BLaER1 treated with 17β-estradiol and CSF1 and Interleukin-3, amounts not matched to agents 10 nM and 100 nM (cell line): ENCODE results near the gene CDYL.

Experiments used
- H3K27ac ChIP-seq, 11 experiments: shearing (Covaris generic); formaldehyde crosslinking; 2 replicates each; pipeline ENCODE4 v1.8.1; 2022
- H3K27me3 ChIP-seq, 11 experiments: shearing (Covaris generic); formaldehyde crosslinking; 2 replicates each; pipeline ENCODE4 v1.8.1; 2022
- H3K36me3 ChIP-seq, 11 experiments: shearing (Covaris generic); formaldehyde crosslinking; 2 replicates each; pipeline ENCODE4 v1.8.1; 2022
- H3K4me1 ChIP-seq, 10 experiments: shearing (Covaris generic); formaldehyde crosslinking; 2 replicates each; pipeline ENCODE4 v1.8.1; 2022
- H3K4me2 ChIP-seq, 11 experiments: shearing (Covaris generic); formaldehyde crosslinking; 2 replicates each; pipeline ENCODE4 v1.8.1; 2022
- H3K4me3 ChIP-seq, 10 experiments: shearing (Covaris generic); formaldehyde crosslinking; 2 replicates each; pipeline ENCODE4 v1.8.1; 2022
- H3K9ac ChIP-seq, 11 experiments: shearing (Covaris generic); formaldehyde crosslinking; 2 replicates each; pipeline ENCODE4 v1.8.1; 2022
- H3K9me3 ChIP-seq, 11 experiments: shearing (Covaris generic); formaldehyde crosslinking; replicated peaks in 1 of 11; 2 replicates each; pipeline ENCODE4 v1.8.1; 2022
- H4K20me1 ChIP-seq, 11 experiments: shearing (Covaris generic); formaldehyde crosslinking; 2 replicates each; pipeline ENCODE4 v1.8.1; 2022
- Cebpa-rat ChIP-seq, 11 experiments: shearing (Covaris generic); IDR thresholded peaks; 2 replicates each; pipeline ENCODE4 v1.8.1; 2022

CDYL gene

GRCh38 chr6:4768815-4769214, 7.4 kb upstream of the CDYL start:
- Histone ChIP-seq H3K36me3 (no peaks in the 10 kb centered on the region; a peak in 1 of 22 replicates), H3K27ac (no peak overlapping the region), H4K20me1 (no peaks in the 10 kb centered on the region), H3K4me1 (no peaks in the 10 kb centered on the region), H3K27me3 (no peaks in the 10 kb centered on the region), H3K4me2 (no peak overlapping the region), H3K4me3 (no peak overlapping the region), H3K9ac (no peak overlapping the region), H3K9me3 (peaks cover 11 to 26% (median 18%) of the 10 kb centered on the region in 11 experiments)
- no peak for TF ChIP-seq Cebpa-rat (IDR thresholded peaks at IDR 0.05)

DNA sequence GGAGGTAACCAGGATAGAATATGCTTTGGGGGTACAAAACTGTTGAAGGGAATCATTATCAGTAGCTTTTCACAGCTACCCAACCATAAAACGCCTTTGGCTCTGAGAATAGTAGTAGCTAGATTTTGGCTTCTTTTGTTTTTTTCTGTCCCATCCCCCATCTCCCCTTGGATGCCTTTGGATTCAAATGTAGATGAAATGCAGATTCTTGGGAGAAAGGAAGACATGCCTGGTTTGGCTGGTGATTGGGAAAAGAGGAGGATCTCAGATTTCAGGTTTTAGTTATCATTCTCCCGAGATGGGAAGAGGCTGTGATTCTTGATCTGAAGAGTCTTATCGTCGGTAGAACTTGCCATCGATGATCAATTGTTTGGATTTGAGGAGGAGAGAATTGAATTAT, 3.5 kb upstream of the CDYL start:
- TF ChIP-seq Cebpa-rat (IDR thresholded peaks at IDR 0.05) = no peak
- Histone ChIP-seq H3K27ac (no peak overlapping the region), H3K4me3 (no peak overlapping the region), H4K20me1 (peaks cover 4 to 7% (median 6%) of the 10 kb centered on the region in 11 experiments; a peak in 17 of 22 replicates), H3K9ac (no peak overlapping the region), H3K4me2 (no peak overlapping the region), H3K27me3 (no peaks in the 10 kb centered on the region), H3K4me1 (peaks cover 0 to 11% (median 10%) of the 10 kb centered on the region in 10 experiments; a peak in 17 of 20 replicates), H3K9me3 (peaks cover 0 to 6% (median 0%) of the 10 kb centered on the region in 11 experiments; a peak in 2 of 22 replicates), H3K36me3 (no peaks in the 10 kb centered on the region)

GRCh38 chr6:4773181-4773580, 3.0 kb upstream of the CDYL start:
- Histone ChIP-seq H3K4me1 (peaks cover 4 to 15% (median 14%) of the 10 kb centered on the region in 10 experiments; a peak in 18 of 20 replicates), H3K9me3 (peaks cover 0 to 9% (median 3%) of the 10 kb centered on the region in 11 experiments; a peak in 10 of 22 replicates), H3K27ac (no peak overlapping the region), H3K4me2 (no peak overlapping the region), H3K4me3 (no peak overlapping the region), H4K20me1 (peaks cover 7 to 11% (median 10%) of the 10 kb centered on the region in 11 experiments; a peak in 17 of 22 replicates), H3K36me3 (no peaks in the 10 kb centered on the region), H3K9ac (no peak overlapping the region), H3K27me3 (no peaks in the 10 kb centered on the region)
- TF ChIP-seq Cebpa-rat (IDR thresholded peaks at IDR 0.05) = no peak

GRCh38 chr6:4774296-4774695, 1.9 kb upstream of the CDYL start:
- Histone ChIP-seq H3K4me2 (peak overlapping the region in 7 of 11 experiments; percentile 71 to 92 (median 83); a peak in 9 of 22 replicates), H3K36me3 (no peaks in the 10 kb centered on the region; a peak in 2 of 22 replicates), H3K27me3 (no peaks in the 10 kb centered on the region), H3K4me3 (peak overlapping the region in 1 of 10 experiments; percentile 83; a peak in 2 of 20 replicates), H3K9me3 (peaks cover 0 to 16% (median 12%) of the 10 kb centered on the region in 11 experiments; a peak in 13 of 22 replicates), H3K9ac (no peak overlapping the region; a peak in 1 of 22 replicates), H3K27ac (no peak overlapping the region), H4K20me1 (peaks cover 9 to 22% (median 20%) of the 10 kb centered on the region in 11 experiments; a peak in 19 of 22 replicates), H3K4me1 (peaks cover 15 to 25% (median 23%) of the 10 kb centered on the region in 10 experiments)
- TF ChIP-seq Cebpa-rat (IDR thresholded peaks at IDR 0.05) = no peak

DNA sequence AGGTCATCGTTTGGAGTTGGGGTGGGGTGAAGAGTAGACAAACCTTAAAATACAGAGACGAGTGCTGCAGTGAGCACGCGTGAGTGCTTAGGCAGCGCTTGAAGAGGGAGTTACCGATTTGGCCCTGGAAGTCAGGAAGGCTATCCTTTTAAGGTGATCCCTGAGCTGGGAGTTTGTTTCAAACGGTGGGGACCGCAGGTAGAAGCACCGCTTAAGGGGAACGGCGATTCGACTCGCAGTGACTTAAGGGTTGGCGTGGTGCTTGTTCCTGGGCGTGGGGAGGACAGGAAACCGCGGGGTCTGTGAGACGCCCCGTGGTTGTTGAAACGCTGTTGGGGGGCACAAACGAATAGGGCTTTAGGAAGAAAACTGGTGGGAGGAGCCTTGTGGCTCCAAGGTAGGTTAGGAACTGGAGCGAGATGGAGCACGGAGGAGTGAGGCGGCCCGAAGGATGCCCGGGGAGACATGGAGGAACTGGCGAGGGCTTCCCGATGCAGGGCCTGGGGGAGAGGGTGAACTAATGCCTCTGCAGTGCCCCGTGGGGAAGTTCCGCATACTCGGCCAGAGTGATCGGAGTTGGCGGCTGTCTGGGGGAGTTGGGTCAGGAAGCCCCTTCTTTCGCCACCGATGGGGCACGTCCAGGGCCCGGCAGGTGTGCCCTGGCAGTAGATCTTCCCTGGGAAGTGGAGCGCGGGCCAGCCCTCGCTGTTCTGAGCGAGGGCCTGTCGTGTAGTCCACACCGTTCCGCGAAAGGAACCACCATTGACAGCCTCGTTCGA, 1.3 kb upstream of the CDYL start:
- Histone ChIP-seq H3K36me3 (no peaks in the 10 kb centered on the region; a peak in 2 of 22 replicates), H3K9ac (peak overlapping the region; percentile 75 to 87 (median 83)), H3K4me3 (peak overlapping the region; percentile 58 to 83 (median 66)), H3K27me3 (no peaks in the 10 kb centered on the region), H3K27ac (peak overlapping the region; percentile 67 to 92 (median 76)), H3K4me1 (peaks cover 21 to 31% (median 29%) of the 10 kb centered on the region in 10 experiments), H3K4me2 (peak overlapping the region; percentile 71 to 92 (median 84)), H3K9me3 (peaks cover 0 to 16% (median 12%) of the 10 kb centered on the region in 11 experiments; a peak in 13 of 22 replicates), H4K20me1 (peaks cover 15 to 28% (median 26%) of the 10 kb centered on the region in 11 experiments; a peak in 20 of 22 replicates)
- TF ChIP-seq Cebpa-rat (IDR thresholded peaks at IDR 0.05) = no peak

- Histone ChIP-seq H4K20me1 (peaks cover 17 to 33% (median 31%) of the 10 kb centered on the region in 11 experiments; a peak in 21 of 22 replicates), H3K9ac (peak overlapping the region; percentile 75 to 87 (median 83)), H3K27ac (peak overlapping the region; percentile 71 to 92 (median 87)), H3K27me3 (no peaks in the 10 kb centered on the region), H3K4me1 (peaks cover 26 to 38% (median 35%) of the 10 kb centered on the region in 10 experiments), H3K36me3 (no peaks in the 10 kb centered on the region; a peak in 2 of 22 replicates), H3K9me3 (peaks cover 0 to 16% (median 12%) of the 10 kb centered on the region in 11 experiments; a peak in 13 of 22 replicates), H3K4me2 (peak overlapping the region; percentile 71 to 92 (median 84)), H3K4me3 (peak overlapping the region; percentile 58 to 83 (median 66))
- no peak for TF ChIP-seq Cebpa-rat (IDR thresholded peaks at IDR 0.05)
These were observed 592 bp upstream of the CDYL start for GRCh38 chr6:4775494-4776130.

DNA sequence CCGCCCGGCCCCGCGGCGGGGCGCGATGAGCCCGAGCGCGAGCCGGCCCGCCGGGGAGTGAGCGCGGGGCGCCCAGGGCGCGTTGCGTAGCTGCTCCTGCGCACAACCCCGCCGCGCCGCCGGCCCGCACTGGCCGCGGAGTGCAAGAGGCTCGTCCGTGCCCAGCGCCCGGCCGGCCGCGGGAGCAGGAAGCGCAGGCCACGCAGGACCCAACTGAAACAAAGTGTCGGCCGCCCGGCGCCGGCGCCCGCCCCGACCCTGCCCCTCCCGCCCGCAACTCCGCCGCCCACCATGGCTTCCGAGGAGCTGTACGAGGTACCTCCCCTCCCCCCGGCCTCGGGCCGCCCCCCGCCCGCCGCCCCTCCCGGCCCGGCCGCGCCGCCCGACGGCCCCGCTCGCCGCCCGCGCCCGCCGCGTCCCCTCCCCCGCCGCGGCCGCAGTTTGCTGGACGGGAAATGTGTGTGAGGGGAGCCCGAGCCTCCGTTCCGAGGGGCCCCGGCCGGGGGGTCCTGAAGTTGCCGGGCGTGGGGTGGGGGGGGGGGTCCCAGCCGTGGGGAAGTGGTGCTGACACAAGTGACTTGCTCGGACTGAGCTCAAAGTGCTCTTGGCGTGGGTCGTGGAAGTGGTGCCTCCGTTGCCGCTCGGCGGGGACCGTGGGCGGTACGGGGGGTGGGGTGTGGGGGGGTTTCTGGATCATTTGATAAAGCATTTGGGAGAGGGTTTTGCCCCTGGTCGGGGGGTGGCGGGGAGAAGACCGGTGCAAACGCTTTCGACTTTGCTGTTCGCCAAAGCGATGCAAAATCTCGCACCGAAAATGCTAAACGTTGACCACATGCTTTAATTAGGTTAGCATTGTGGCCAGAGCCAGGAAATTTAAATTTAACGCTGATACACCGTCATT, 539 bp downstream of the CDYL start:
- peak overlapping the region; percentile 77 to 97 (median 90); a peak in 21 of 22 replicates for H3K27ac ChIP-seq
- no peaks in the 10 kb centered on the region; a peak in 2 of 22 replicates for H3K36me3 ChIP-seq
- peaks cover 25 to 44% (median 42%) of the 10 kb centered on the region in 11 experiments; a peak in 21 of 22 replicates for H4K20me1 ChIP-seq
- H3K9me3 ChIP-seq = peaks cover 0 to 16% (median 12%) of the 10 kb centered on the region in 11 experiments; a peak in 13 of 22 replicates
- TF ChIP-seq Cebpa-rat (IDR thresholded peaks at IDR 0.05) = no peak
- H3K4me2 ChIP-seq = peak overlapping the region; percentile 80 to 93 (median 89)
- peak overlapping the region; percentile 66 to 87 (median 79) for H3K4me3 ChIP-seq
- H3K9ac ChIP-seq = peak overlapping the region; percentile 87 to 96 (median 94)
- H3K4me1 ChIP-seq = peaks cover 38 to 49% (median 46%) of the 10 kb centered on the region in 10 experiments
- no peaks in the 10 kb centered on the region for H3K27me3 ChIP-seq
